HepG2 (cell line): Measurements from ENCODE around the gene TEX101. TPM values are rescaled to one million over a fixed set of nuclear protein-coding genes. Genes with fewer than 3 reads are reported as not detected.

Experiments used
- ATAC-seq: fragments of 200-7000 bp; cut with Tn5 transposase; 3 replicates; pipeline ENCODE4 v1.9.1; 2020; ENCODE audit warnings: mild to moderate bottlenecking, moderate library complexity
- BruUV-seq: library from RNA; stranded (reverse); fragments of 400-500 nt; replicated peaks from 2 replicates; lab custom pipeline; 2021; lab: Mats Ljungman, UMichigan
- CTCF ChIA-PET: fragments of 300-600 bp; formaldehyde crosslinking; extraction: SDS; loops from one replicate; lab custom pipeline; 2021; ENCODE audit warnings: low total read pairs, inconsistent platforms, low intra/inter-chr PET ratio; lab: Yijun Ruan, JAX
- POLR2A ChIA-PET: fragments of 350-600 bp; sonication (Branson Sonifier 250); formaldehyde crosslinking; loops from one replicate; lab custom pipeline; 2020; ENCODE audit warnings: antibody characterized with exemption, inconsistent platforms; lab: Yijun Ruan, JAX
- DNase-seq: peaks from one replicate; pipeline ENCODE4 v3.0.0-alpha.2; 2015; ENCODE audit warnings: low spot score
- FAIRE-seq: peaks from 3 replicates; lab custom pipeline; 2011; peaks lifted over from hg19 to GRCh38; lab: Jason Lieb, UNC
- H2AFZ ChIP-seq: one replicate; pipeline ENCODE4 v1.6.1; 2011; ENCODE audit warnings: low read length, inconsistent platforms
- H3K27ac ChIP-seq: fragments of 300-600 bp; 3 replicates; pipeline ENCODE4 v1.8.0; 2011; ENCODE audit warnings: mixed run types, mild to moderate bottlenecking, mixed read lengths, low read length, inconsistent platforms; ENCODE audit not compliant: insufficient read depth; ENCODE audit errors: extremely low read length
- H3K27me3 ChIP-seq, 2 experiments: fragments of 200-600 bp in 1 of 2; 2 replicates in 1 of 2; 3 replicates in 1 of 2; pipeline versions ENCODE4 v1.6.0 to v1.8.0; 2011; ENCODE audit warnings: low read length in 2 of 2, mild to moderate bottlenecking in 2 of 2, moderate library complexity in 2 of 2, inconsistent platforms in 1 of 2; ENCODE audit not compliant: insufficient read depth in 2 of 2, control insufficient read depth in 1 of 2
- H3K36me3 ChIP-seq, 2 experiments: fragments of 200-600 bp in 1 of 2; replicated peaks in 1 of 2; 2 replicates in 1 of 2; 3 replicates in 1 of 2; pipeline versions ENCODE4 v1.5.1 to v1.8.0; 2011; ENCODE audit warnings: low read length in 2 of 2, inconsistent platforms in 1 of 2; ENCODE audit not compliant: insufficient read depth in 2 of 2, control insufficient read depth in 1 of 2
- H3K4me1 ChIP-seq: 2 replicates; pipeline ENCODE4 v1.5.1; 2012; ENCODE audit warnings: low read length, inconsistent platforms; ENCODE audit not compliant: insufficient read depth
- H3K4me2 ChIP-seq: 2 replicates; pipeline ENCODE4 v1.6.0; 2011; ENCODE audit warnings: low read depth, low read length, inconsistent platforms
- H3K4me3 ChIP-seq, 3 experiments: fragments of 200-600 bp in 1 of 3; sonication (generic), shearing (Covaris generic) in 1 of 3; replicated peaks in 1 of 3; 2 replicates each; pipeline ENCODE4 v1.5.1; 2011 to 2016; ENCODE audit warnings: low read length in 3 of 3, inconsistent platforms in 2 of 3, low read depth in 2 of 3, mild to moderate bottlenecking in 2 of 3, control low read depth in 1 of 3, mixed read lengths in 1 of 3; ENCODE audit not compliant: insufficient read depth in 1 of 3
- H3K79me2 ChIP-seq: one replicate; pipeline ENCODE4 v1.6.1; 2011; ENCODE audit warnings: low read length, inconsistent platforms; ENCODE audit not compliant: insufficient read depth
- H3K9ac ChIP-seq: 2 replicates; pipeline ENCODE4 v1.6.0; 2011; ENCODE audit warnings: mild to moderate bottlenecking, low read depth, low read length, inconsistent platforms; ENCODE audit not compliant: insufficient read depth
- H3K9me3 ChIP-seq: 2 replicates; pipeline ENCODE4 v1.5.1; 2012; ENCODE audit warnings: mild to moderate bottlenecking, low read length
- H4K20me1 ChIP-seq: 2 replicates; pipeline ENCODE4 v1.6.0; 2011; ENCODE audit warnings: inconsistent platforms, mild to moderate bottlenecking, low read length, moderate library complexity; ENCODE audit not compliant: insufficient read depth
- ARID2 ChIP-seq: sonication (generic); formaldehyde crosslinking; IDR thresholded peaks from 2 replicates; pipeline ENCODE4 v1.8.1; 2022; ENCODE audit warnings: mild to moderate bottlenecking, missing genetic modification reagents, borderline replicate concordance
- FOXC1 ChIP-seq: sonication (generic); formaldehyde crosslinking; IDR thresholded peaks from 2 replicates; pipeline ENCODE4 v1.8.0; 2022; ENCODE audit warnings: mild to moderate bottlenecking, missing genetic modification reagents, borderline replicate concordance
- KLF16 ChIP-seq, 2 experiments: sonication (generic) in 1 of 2; formaldehyde crosslinking in 1 of 2; IDR thresholded peaks; 2 replicates each; pipeline versions ENCODE4 v1.6.1 to v1.8.0; 2016 to 2023; ENCODE audit warnings: missing genetic modification reagents in 2 of 2, missing compliant biosample characterization in 1 of 2
- KLF6 ChIP-seq: IDR thresholded peaks from 2 replicates; pipeline ENCODE4 v1.8.0; 2016; ENCODE audit warnings: missing biosample characterization, missing genetic modification reagents
- SOX6 ChIP-seq, 2 experiments: fragments of 450-650 bp in 1 of 2; sonication (generic) in 1 of 2; formaldehyde crosslinking in 1 of 2; IDR thresholded peaks; 2 replicates each; pipeline versions ENCODE4 v1.4.0 to v1.6.1; 2017 to 2020; ENCODE audit warnings: antibody characterized with exemption in 1 of 2, mild to moderate bottlenecking in 1 of 2, missing genetic modification reagents in 1 of 2
- ZFAT ChIP-seq: sonication (generic); formaldehyde crosslinking; conservative IDR thresholded peaks from 2 replicates; pipeline ENCODE4 v1.8.1; 2023; ENCODE audit warnings: missing genetic modification reagents, inconsistent platforms
- ZMYM4 ChIP-seq: sonication (generic); formaldehyde crosslinking; IDR thresholded peaks from 2 replicates; pipeline ENCODE4 v1.8.1; 2023; ENCODE audit warnings: mild to moderate bottlenecking, missing genetic modification reagents
- WGBS: methylation state at CpG from one replicate; pipeline ENCODE4 v1.1.6; 2017; ENCODE audit warnings: low lambda C conversion rate; 5-methylcytosine and 5-hydroxymethylcytosine counted together
- in situ Hi-C: cut with HindIII; loops from 2 replicates; pipeline ENCODE4 v1.10.0; 2017; ENCODE audit warnings: low pct_unique_long_range_greater_than_20kb; ENCODE audit not compliant: extremely low pct_ligation_motif_present
- intact Hi-C: fragments of 100-400 bp; cut with micrococcal nuclease; formaldehyde crosslinking; loops from one replicate; pipeline ENCODE4 v1.10.0; 2022; ENCODE audit not compliant: unreplicated experiment
- polyA plus RNA-seq, 8 experiments: library from polyadenylated mRNA; depleted of rRNA in 3 of 8; stranded (reverse) in 7 of 8; unstranded in 1 of 8; fragments of >200 nt; fragmentation: Illumina TruSeq in 4 of 8; extraction: Trizol in 4 of 8; gene quantifications; 2 replicates each; pipeline versions ENCODE4 v1.2.1 to v1.2.3, GENCODE V29; 2011 to 2016; ENCODE audit warnings: low read depth in 4 of 8, missing spikeins in 1 of 8, mixed read lengths in 1 of 8; ENCODE audit not compliant: insufficient read depth in 1 of 8
- total RNA-seq, 5 experiments: library from RNA; depleted of rRNA; stranded (reverse); fragments of >200 nt; fragmentation: Illumina TruSeq; extraction: Trizol; gene quantifications; 2 replicates each; pipeline ENCODE4 v1.2.3, GENCODE V29; 2016; ENCODE audit warnings: low read depth in 1 of 5
- TF ChIP-seq, protein P1 (sequence below): sonication (generic); formaldehyde crosslinking; IDR thresholded peaks from 2 replicates; pipeline ENCODE4 v1.5.0; 2020; ENCODE audit warnings: mild to moderate bottlenecking, missing genetic modification reagents
- TF ChIP-seq, protein P2 (sequence below): sonication (generic); formaldehyde crosslinking; IDR thresholded peaks from 2 replicates; pipeline ENCODE4 v1.8.1; 2023; ENCODE audit warnings: mild to moderate bottlenecking, inconsistent platforms, moderate library complexity, missing genetic modification reagents, borderline replicate concordance
- TF ChIP-seq, protein P3 (sequence below): sonication (generic); formaldehyde crosslinking; IDR thresholded peaks from 2 replicates; pipeline ENCODE4 v1.4.0; 2020; ENCODE audit warnings: missing genetic modification reagents
- TF ChIP-seq, protein P4 (sequence below): sonication (generic); formaldehyde crosslinking; IDR thresholded peaks from 2 replicates; pipeline ENCODE4 v1.4.0; 2020; ENCODE audit warnings: missing genetic modification reagents
- TF ChIP-seq, protein P5 (sequence below): sonication (generic); formaldehyde crosslinking; IDR thresholded peaks from 2 replicates; pipeline ENCODE4 v1.8.1; 2023; ENCODE audit warnings: mild to moderate bottlenecking, missing genetic modification reagents

TEX101 gene
- total and polyA plus RNA-seq, 2 of the 13 experiments (the other 11 are each of a cell fraction or from before 2014, with no cell fraction given): not detected

DNA sequence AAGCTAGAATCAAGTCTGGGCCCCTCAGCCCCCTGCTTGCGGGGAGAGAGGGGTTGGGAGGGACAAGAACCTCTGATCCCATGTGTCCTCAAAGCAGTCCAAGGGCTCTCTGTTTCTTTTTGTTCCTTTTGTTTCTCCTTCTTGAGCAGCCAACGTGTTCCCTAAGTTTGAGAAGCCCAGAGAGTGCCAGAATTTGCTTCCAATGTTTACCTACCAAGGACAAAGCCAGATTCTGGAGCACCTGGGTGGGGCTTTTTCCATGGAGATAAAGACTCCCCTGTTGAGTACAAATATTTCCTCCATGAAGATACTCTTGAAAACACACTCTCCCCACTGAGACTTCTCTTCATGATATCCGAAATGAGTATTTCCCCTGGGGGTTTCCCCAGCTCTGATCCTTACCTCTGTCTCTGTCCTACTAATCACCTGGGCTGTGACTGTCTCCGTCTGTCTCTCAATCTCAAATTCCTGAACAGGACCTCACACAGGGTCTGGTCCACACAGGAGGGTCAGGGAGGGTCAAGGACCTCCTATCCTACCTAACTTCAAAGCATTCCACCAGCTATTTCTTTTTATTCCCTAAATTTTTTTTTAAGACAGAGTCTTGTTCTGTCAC is 33.8 kb upstream of the TEX101 start:
- Histone ChIP-seq H3K9me3 (no peaks in the 10 kb centered on the region), H2AFZ (no peak overlapping the region), H3K4me3 (no peak overlapping the region), H3K27ac (no peak overlapping the region), H4K20me1 (no peaks in the 10 kb centered on the region), H3K9ac (no peak overlapping the region), H3K79me2 (no peaks in the 10 kb centered on the region), H3K4me1 (peaks cover 15% of the 10 kb centered on the region), H3K4me2 (no peak overlapping the region), H3K27me3 (no peaks in the 10 kb centered on the region), H3K36me3 (no peaks in the 10 kb centered on the region)
- no TSS peak for BruUV-seq
- in situ Hi-C loops: no loop called here
- ChIA-PET CTCF (no interaction called here), POLR2A (no interaction called here)
- ATAC-seq: no peak
- WGBS: 7% methylated on average over 4 of the region's 4 CpGs
- no peak for FAIRE-seq
- DNase-seq: peak; percentile 34
- intact Hi-C loops: no loop called here
- TF ChIP-seq, protein P1, sequence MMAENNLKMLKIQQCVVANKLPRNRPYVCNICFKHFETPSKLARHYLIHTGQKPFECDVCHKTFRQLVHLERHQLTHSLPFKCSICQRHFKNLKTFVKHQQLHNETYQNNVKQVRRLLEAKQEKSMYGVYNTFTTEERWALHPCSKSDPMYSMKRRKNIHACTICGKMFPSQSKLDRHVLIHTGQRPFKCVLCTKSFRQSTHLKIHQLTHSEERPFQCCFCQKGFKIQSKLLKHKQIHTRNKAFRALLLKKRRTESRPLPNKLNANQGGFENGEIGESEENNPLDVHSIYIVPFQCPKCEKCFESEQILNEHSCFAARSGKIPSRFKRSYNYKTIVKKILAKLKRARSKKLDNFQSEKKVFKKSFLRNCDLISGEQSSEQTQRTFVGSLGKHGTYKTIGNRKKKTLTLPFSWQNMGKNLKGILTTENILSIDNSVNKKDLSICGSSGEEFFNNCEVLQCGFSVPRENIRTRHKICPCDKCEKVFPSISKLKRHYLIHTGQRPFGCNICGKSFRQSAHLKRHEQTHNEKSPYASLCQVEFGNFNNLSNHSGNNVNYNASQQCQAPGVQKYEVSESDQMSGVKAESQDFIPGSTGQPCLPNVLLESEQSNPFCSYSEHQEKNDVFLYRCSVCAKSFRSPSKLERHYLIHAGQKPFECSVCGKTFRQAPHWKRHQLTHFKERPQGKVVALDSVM (CRISPR knock-in tag): no peak
- TF ChIP-seq KLF6 (CRISPR knock-in tag): no peak
- TF ChIP-seq ZFAT (CRISPR knock-in tag): no peak
- no peak for TF ChIP-seq KLF16 (CRISPR knock-in tag; IDR thresholded peaks at IDR 0.05)
- TF ChIP-seq, protein P2, sequence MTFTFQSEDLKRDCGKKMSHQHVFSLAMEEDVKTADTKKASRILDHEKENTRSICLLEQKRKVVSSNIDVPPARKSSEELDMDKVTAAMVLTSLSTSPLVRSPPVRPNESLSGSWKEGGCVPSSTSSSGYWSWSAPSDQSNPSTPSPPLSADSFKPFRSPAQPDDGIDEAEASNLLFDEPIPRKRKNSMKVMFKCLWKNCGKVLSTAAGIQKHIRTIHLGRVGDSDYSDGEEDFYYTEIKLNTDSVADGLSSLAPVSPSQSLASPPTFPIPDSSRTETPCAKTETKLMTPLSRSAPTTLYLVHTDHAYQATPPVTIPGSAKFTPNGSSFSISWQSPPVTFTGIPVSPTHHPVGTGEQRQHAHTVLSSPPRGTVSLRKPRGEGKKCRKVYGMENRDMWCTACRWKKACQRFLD: no peak
- TF ChIP-seq ZMYM4 (CRISPR knock-in tag): no peak
- TF ChIP-seq FOXC1 (CRISPR knock-in tag): no peak
- no peak for TF ChIP-seq SOX6 (IDR thresholded peaks at IDR 0.05)
- TF ChIP-seq SOX6 (CRISPR knock-in tag; IDR thresholded peaks at IDR 0.05): no peak
- TF ChIP-seq, protein P3, sequence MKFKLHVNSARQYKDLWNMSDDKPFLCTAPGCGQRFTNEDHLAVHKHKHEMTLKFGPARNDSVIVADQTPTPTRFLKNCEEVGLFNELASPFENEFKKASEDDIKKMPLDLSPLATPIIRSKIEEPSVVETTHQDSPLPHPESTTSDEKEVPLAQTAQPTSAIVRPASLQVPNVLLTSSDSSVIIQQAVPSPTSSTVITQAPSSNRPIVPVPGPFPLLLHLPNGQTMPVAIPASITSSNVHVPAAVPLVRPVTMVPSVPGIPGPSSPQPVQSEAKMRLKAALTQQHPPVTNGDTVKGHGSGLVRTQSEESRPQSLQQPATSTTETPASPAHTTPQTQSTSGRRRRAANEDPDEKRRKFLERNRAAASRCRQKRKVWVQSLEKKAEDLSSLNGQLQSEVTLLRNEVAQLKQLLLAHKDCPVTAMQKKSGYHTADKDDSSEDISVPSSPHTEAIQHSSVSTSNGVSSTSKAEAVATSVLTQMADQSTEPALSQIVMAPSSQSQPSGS: no peak
- TF ChIP-seq ARID2: no peak
- TF ChIP-seq, protein P4, sequence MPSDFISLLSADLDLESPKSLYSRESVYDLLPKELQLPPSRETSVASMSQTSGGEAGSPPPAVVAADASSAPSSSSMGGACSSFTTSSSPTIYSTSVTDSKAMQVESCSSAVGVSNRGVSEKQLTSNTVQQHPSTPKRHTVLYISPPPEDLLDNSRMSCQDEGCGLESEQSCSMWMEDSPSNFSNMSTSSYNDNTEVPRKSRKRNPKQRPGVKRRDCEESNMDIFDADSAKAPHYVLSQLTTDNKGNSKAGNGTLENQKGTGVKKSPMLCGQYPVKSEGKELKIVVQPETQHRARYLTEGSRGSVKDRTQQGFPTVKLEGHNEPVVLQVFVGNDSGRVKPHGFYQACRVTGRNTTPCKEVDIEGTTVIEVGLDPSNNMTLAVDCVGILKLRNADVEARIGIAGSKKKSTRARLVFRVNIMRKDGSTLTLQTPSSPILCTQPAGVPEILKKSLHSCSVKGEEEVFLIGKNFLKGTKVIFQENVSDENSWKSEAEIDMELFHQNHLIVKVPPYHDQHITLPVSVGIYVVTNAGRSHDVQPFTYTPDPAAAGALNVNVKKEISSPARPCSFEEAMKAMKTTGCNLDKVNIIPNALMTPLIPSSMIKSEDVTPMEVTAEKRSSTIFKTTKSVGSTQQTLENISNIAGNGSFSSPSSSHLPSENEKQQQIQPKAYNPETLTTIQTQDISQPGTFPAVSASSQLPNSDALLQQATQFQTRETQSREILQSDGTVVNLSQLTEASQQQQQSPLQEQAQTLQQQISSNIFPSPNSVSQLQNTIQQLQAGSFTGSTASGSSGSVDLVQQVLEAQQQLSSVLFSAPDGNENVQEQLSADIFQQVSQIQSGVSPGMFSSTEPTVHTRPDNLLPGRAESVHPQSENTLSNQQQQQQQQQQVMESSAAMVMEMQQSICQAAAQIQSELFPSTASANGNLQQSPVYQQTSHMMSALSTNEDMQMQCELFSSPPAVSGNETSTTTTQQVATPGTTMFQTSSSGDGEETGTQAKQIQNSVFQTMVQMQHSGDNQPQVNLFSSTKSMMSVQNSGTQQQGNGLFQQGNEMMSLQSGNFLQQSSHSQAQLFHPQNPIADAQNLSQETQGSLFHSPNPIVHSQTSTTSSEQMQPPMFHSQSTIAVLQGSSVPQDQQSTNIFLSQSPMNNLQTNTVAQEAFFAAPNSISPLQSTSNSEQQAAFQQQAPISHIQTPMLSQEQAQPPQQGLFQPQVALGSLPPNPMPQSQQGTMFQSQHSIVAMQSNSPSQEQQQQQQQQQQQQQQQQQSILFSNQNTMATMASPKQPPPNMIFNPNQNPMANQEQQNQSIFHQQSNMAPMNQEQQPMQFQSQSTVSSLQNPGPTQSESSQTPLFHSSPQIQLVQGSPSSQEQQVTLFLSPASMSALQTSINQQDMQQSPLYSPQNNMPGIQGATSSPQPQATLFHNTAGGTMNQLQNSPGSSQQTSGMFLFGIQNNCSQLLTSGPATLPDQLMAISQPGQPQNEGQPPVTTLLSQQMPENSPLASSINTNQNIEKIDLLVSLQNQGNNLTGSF (CRISPR knock-in tag): no peak
- TF ChIP-seq, protein P5, sequence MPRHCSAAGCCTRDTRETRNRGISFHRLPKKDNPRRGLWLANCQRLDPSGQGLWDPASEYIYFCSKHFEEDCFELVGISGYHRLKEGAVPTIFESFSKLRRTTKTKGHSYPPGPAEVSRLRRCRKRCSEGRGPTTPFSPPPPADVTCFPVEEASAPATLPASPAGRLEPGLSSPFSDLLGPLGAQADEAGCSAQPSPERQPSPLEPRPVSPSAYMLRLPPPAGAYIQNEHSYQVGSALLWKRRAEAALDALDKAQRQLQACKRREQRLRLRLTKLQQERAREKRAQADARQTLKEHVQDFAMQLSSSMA (CRISPR knock-in tag): no peak
